ELR (cell line): ENCODE data around the gene SLC16A12.
A peak's percentile ranks its signal among the peaks of the same experiment; 100 is the strongest.

Source experiments
- DNase-seq: peaks from one replicate; pipeline ENCODE4 v3.0.0-alpha.2; 2015; ENCODE audit warnings: low read depth

Gene SLC16A12

DNA sequence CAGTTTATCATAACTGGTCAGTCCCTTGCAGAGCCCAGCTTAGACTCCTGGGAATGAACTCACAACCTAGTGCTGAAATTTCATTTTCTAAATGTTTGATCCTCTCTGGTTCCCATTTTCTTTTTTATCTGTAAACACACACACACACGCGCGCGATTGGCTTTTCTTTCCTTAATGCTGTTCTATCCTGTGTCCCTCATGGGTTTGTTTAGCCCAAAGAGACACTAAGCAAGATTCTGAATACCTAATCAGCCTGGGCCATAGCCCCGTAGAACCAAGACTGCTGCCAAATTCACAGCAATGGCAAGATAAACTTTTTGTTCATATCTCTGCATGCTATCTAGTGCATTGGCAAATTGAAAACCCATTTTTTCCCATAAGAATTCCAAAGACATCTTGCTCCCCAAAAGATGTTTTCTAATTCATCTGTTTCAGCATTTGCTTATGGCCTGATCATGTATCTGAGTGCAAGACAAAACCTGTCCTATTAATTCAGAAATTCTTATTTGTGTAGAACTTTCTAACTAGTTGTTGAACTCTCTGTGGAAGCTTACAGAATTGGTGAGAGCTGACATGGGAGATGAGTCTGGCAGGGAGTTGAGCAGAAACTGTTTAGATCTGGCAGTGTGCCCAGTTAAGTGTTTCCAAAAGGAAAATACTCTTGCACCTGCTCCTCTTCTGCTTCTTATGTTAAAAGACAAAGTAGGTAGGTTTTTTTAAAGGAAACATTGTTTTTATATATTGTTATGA lies 144.7 kb downstream of the SLC16A12 start:
- no peak for DNase-seq

DNA sequence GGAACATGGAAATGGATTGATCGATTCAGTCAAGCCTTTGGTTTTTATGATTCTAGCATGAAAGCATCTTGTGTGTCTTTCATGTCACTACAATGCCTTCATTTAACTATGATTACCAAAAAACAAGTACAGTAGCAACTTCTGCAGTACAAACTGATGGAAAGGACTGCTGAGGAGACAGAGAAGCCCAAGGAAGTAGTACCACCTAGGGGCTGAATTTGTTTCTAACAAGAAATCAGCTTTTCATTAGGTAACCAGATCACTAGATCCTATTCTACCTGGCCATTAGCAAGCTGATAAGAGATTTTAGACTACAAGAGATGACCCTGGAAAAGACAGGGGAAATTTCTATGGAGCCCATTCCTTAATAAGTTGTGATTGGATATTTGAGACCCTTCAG lies 146.1 kb downstream of the SLC16A12 start:
- DNase-seq, result peak; percentile 61

DNA sequence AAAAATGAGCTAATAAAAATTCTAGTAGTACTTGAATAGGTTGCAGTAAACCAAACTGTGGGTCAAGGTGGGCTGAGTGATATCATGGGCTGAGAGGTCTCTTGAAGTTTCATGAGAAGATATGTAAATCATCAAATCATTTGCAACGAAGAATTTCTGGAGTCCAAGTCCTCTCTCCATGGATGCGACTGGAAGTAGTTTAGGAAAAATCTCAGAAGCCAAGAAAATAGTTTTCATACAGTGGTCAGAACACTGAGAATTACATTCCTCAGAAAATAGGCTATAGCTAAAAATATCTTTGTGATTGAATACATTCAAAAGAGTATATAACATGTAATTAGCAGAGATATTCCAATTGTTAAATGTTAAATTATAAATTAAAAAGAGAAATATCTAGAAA lies 146.6 kb downstream of the SLC16A12 start:
- DNase-seq, result no peak

DNA sequence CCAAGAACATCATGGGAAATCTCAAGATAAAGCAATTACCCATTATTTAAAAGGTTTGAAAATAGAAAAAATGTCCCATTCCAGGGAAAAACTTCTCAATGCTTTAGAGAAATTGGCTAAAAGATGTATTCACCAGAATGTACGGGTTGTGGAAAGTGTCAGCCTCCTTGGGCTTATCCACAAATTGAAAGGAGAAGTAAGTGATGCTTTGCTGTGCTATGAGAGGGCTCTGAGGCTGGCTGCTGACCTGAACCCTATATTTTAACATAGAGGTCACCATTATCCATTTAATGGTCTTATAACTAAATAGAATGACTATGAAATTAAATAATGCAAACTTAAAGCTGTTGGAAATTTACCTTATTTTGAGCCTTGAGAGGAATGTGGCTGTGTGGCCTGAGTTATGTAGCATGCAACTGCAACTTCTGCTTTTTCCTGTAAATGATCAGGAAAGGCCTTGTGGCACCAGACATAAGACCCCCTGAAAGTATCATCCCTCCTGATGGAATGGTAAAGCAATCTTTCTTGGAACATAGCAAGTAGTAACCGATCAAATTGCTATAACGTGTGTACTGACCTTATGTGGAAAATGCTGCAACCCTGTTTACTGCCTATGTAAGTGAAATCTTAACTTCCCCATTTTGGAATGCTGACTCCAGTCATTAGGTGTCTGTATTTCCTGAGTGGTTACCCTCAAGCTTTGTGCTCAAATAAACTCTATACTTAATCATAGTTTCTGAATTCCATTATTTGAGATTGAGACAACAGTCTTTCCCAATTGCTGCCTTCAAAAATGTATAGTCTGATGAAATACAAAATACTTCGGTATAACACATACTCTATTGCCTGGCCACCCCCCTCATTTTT lies 150.7 kb downstream of the SLC16A12 start:
- DNase-seq, result no peak

DNA sequence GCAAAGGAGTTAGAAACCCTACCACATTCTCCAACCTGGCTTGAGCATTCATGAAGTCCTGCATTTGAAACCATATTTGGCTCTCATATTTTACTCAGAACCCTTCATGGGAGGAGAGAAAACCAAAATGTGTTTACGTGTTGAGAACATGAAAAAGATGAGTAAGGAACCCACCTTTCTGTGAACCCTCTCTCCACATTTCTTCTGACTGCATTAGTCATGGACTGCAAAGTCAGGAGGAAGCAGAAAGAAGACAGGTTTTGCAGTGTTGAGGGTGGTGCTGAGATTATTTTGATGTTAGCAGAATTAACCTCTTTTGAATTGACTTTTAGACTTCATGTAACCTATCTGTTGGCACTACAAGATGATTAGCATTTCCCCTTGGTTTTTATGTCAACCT lies 152.6 kb downstream of the SLC16A12 start:
- DNase-seq, result no peak
